Breast epithelium (tissue), 4 donors: ENCODE measurements around the gene OPCML. TPM values are rescaled to one million over a fixed set of nuclear protein-coding genes. Genes with fewer than 3 reads are reported as not detected.

ENCODE experiments used
- DNase-seq, 2 donors: peaks; one replicate each; pipeline ENCODE4 v3.0.0-alpha.2; 2019; ENCODE audit warnings: low spot score in 2 of 2
- H3K27ac ChIP-seq, 2 donors: fragments of 200-600 bp; sonication (generic) in 1 of 2; one replicate each; pipeline ENCODE4 v1.5.1; 2016 to 2019; ENCODE audit warnings: mild to moderate bottlenecking in 1 of 2
- H3K27me3 ChIP-seq, 2 donors: fragments of 200-600 bp; sonication (generic) in 1 of 2; one replicate each; pipeline versions ENCODE4 v1.5.1 to v1.6.0; 2017 to 2019; ENCODE audit warnings: control low read depth in 1 of 2, mild to moderate bottlenecking in 1 of 2
- H3K36me3 ChIP-seq: fragments of 200-600 bp; one replicate; pipeline ENCODE4 v1.5.1; 2019
- H3K4me1 ChIP-seq, 2 donors: fragments of 200-600 bp; sonication (generic); one replicate each; pipeline ENCODE4 v1.5.1; 2016 to 2019; ENCODE audit warnings: control low read depth in 1 of 2
- H3K4me3 ChIP-seq, 3 donors: fragments of 200-600 bp; sonication (generic); 1 replicate in 2 of 3; 2 replicates in 1 of 3; pipeline ENCODE4 v1.5.1; 2016 to 2019; ENCODE audit warnings: mild to moderate bottlenecking in 3 of 3, moderate library complexity in 2 of 3
- H3K9me3 ChIP-seq, 2 donors: fragments of 200-600 bp; sonication (generic) in 1 of 2; one replicate each; pipeline ENCODE4 v1.5.1; 2016 to 2019; ENCODE audit warnings: control low read depth in 1 of 2
- CTCF ChIP-seq, 3 donors: fragments of 450-650 bp; IDR thresholded peaks; one replicate each; pipeline ENCODE4 v1.5.1; 2016 to 2017; ENCODE audit warnings: antibody characterized with exemption in 3 of 3, mild to moderate bottlenecking in 3 of 3, moderate library complexity in 3 of 3
- POLR2A ChIP-seq: fragments of 450-650 bp; IDR thresholded peaks from one replicate; pipeline ENCODE4 v1.6.1; 2016; ENCODE audit warnings: antibody characterized with exemption, mild to moderate bottlenecking, moderate library complexity
- POLR2AphosphoS5 ChIP-seq, 3 donors: sonication (generic); formaldehyde crosslinking; IDR thresholded peaks; one replicate each; pipeline ENCODE4 v1.6.1; 2017; ENCODE audit warnings: antibody characterized with exemption in 3 of 3
- intact Hi-C: fragments of 100-400 bp; cut with DNase I; formaldehyde crosslinking; loops from one replicate; pipeline ENCODE4 v1.15.1; 2023; ENCODE audit warnings: low total_unique reads
- total RNA-seq, 3 donors: library from RNA; depleted of rRNA; stranded (reverse); fragments of >200 nt; gene quantifications; one replicate each; pipeline ENCODE4 v1.1.0, GENCODE V29; 2016

Gene OPCML
- total RNA-seq, 3 donors from 2014 or later: not detected

- intact Hi-C loops: no loop called here
- H3K36me3 ChIP-seq: no peaks in the 10 kb centered on the region
- H3K4me3 ChIP-seq: no peak overlapping the region
- DNase-seq: no peak
- H3K4me1 ChIP-seq: no peaks in the 10 kb centered on the region
- no peaks in the 10 kb centered on the region for H3K9me3 ChIP-seq
- H3K27me3 ChIP-seq: no peaks in the 10 kb centered on the region
- no peak overlapping the region for H3K27ac ChIP-seq
- TF ChIP-seq POLR2AphosphoS5 (IDR thresholded peaks at IDR 0.05): no peak
These were observed 328.1 kb downstream of the OPCML start for GRCh38 chr11:133204158-133204557.

- intact Hi-C loops: no loop called here
- H3K4me1 ChIP-seq: no peaks in the 10 kb centered on the region
- TF ChIP-seq POLR2A (no peak), POLR2AphosphoS5 (IDR thresholded peaks at IDR 0.05) (no peak), CTCF (IDR thresholded peaks at IDR 0.05) (no peak)
- H3K9me3 ChIP-seq: no peaks in the 10 kb centered on the region
- H3K36me3 ChIP-seq: no peaks in the 10 kb centered on the region
- no peak for DNase-seq
- no peaks in the 10 kb centered on the region for H3K27me3 ChIP-seq
- H3K4me3 ChIP-seq: no peak overlapping the region
- H3K27ac ChIP-seq: no peak overlapping the region
These were observed 329.5 kb downstream of the OPCML start for GRCh38 chr11:133202816-133203215.

- intact Hi-C loops: loop anchor here (5.0 kb wide), 1 partner anchor 641 kb away; no protein-coding TSS in a partner anchor
- H3K36me3 ChIP-seq: no peaks in the 10 kb centered on the region
- no peaks in the 10 kb centered on the region for H3K27me3 ChIP-seq
- no peaks in the 10 kb centered on the region for H3K9me3 ChIP-seq
- TF ChIP-seq POLR2AphosphoS5 (IDR thresholded peaks at IDR 0.05): no peak
- no peak overlapping the region for H3K27ac ChIP-seq
- no peak overlapping the region for H3K4me3 ChIP-seq
- no peaks in the 10 kb centered on the region for H3K4me1 ChIP-seq
- DNase-seq: no peak
These were observed 333.9 kb downstream of the OPCML start for GRCh38 chr11:133198438-133198837.

GRCh38 chr11:133197425-133197824 is 334.9 kb downstream of the OPCML start:
- Histone ChIP-seq H3K9me3 (no peaks in the 10 kb centered on the region), H3K4me3 (no peak overlapping the region), H3K27ac (no peak overlapping the region), H3K27me3 (no peaks in the 10 kb centered on the region), H3K4me1 (no peaks in the 10 kb centered on the region), H3K36me3 (no peaks in the 10 kb centered on the region)
- no peak for TF ChIP-seq POLR2AphosphoS5 (IDR thresholded peaks at IDR 0.05)
- TF ChIP-seq CTCF (IDR thresholded peaks at IDR 0.05): no peak
- intact Hi-C loops: loop anchor here (5.0 kb wide), 1 partner anchor 640 kb away; no protein-coding TSS in a partner anchor
- DNase-seq: no peak

- TF ChIP-seq POLR2AphosphoS5 (IDR thresholded peaks at IDR 0.05): no peak
- no peak for TF ChIP-seq CTCF (IDR thresholded peaks at IDR 0.05)
- TF ChIP-seq POLR2A: no peak
- H3K36me3 ChIP-seq: peaks cover 3% of the 10 kb centered on the region
These were observed 340.4 kb downstream of the OPCML start for GRCh38 chr11:133191931-133192330.

GRCh38 chr11:133181667-133182066 is 350.6 kb downstream of the OPCML start:
- no peaks in the 10 kb centered on the region for H3K4me1 ChIP-seq

More at GRCh38 chr11:133191931-133192330, 340.4 kb downstream of the OPCML start:
- DNase-seq: no peak
- Histone ChIP-seq H3K9me3 (no peaks in the 10 kb centered on the region), H3K4me3 (no peak overlapping the region), H3K27me3 (no peaks in the 10 kb centered on the region), H3K4me1 (no peaks in the 10 kb centered on the region), H3K27ac (no peak overlapping the region)
- intact Hi-C loops: no loop called here

GRCh38 chr11:133181066-133181465 is 351.2 kb downstream of the OPCML start:
- intact Hi-C loops: no loop called here
- DNase-seq: no peak
- TF ChIP-seq CTCF (IDR thresholded peaks at IDR 0.05) (no peak), POLR2AphosphoS5 (IDR thresholded peaks at IDR 0.05) (no peak), POLR2A (no peak)

More at GRCh38 chr11:133181667-133182066, 350.6 kb downstream of the OPCML start:
- DNase-seq: no peak
- no peaks in the 10 kb centered on the region for H3K9me3 ChIP-seq
- H3K36me3 ChIP-seq: no peaks in the 10 kb centered on the region
- H3K4me3 ChIP-seq: no peak overlapping the region
- H3K27ac ChIP-seq: no peak overlapping the region
- TF ChIP-seq POLR2AphosphoS5 (IDR thresholded peaks at IDR 0.05): no peak
- peaks cover 0 to 13% of the 10 kb centered on the region in 2 donors for H3K27me3 ChIP-seq
- intact Hi-C loops: no loop called here

More at GRCh38 chr11:133181066-133181465, 351.2 kb downstream of the OPCML start:
- Histone ChIP-seq H3K36me3 (no peaks in the 10 kb centered on the region), H3K27me3 (peaks cover 0 to 13% of the 10 kb centered on the region in 2 donors), H3K4me3 (no peak overlapping the region), H3K4me1 (no peaks in the 10 kb centered on the region), H3K9me3 (no peaks in the 10 kb centered on the region), H3K27ac (no peak overlapping the region)
